ENCODE measurements around the gene EFNA5. TPM values are rescaled to one million over a fixed set of nuclear protein-coding genes. Genes with fewer than 3 reads are reported as not detected.

The EFNA5 gene
- total and polyA plus RNA-seq, 2 experiments from 2014 or later: 7.5 to 10.1 TPM

DNA sequence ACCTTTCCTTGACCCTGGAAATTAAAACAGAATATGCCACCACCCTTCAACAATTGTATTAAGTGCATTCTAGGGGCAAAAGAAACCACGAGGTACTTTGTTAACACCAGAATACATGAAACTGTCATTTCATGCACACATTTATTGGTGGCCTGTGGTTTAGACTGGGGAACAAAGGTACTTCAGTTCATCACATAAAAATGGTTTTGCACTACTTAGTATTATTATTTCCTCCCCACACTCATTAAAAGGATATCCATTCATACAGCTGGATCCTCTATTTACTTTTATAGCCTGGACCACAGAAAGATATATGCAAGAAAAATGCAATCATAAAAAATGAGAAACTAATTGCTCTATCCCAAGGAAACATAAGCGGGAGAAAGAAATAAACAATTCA lies 230.9 kb downstream of the EFNA5 start:
- H3K36me3 Mint-ChIP-seq (ENCODE audit: low read depth): peaks cover 4% of the 10 kb centered on the region; the same call in 1 of the 3 replicates
- Histone ChIP-seq H3K79me2 (replicated peaks; ENCODE audit: insufficient read depth) (no peaks in the 10 kb centered on the region), H3K9me2 (ENCODE audit: insufficient read depth) (no peaks in the 10 kb centered on the region), H3K36me3 (ENCODE audit: insufficient read depth) (no peaks in the 10 kb centered on the region), H3K27me3 (ENCODE audit: insufficient read depth) (no peaks in the 10 kb centered on the region), H3K27ac (ENCODE audit: low read depth) (no peak overlapping the region), H3K4me3 (no peak overlapping the region), H3K4me2 (no peak overlapping the region), H2AFZ (no peak overlapping the region), H3K4me1 (ENCODE audit: insufficient read depth) (peaks cover 19% of the 10 kb centered on the region; the same call in 1 of the 2 replicates), H4K20me1 (replicated peaks; ENCODE audit: insufficient read depth) (no peaks in the 10 kb centered on the region), H3F3A (replicated peaks; ENCODE audit: low read depth) (no peaks in the 10 kb centered on the region)
- H3K4me1 Mint-ChIP-seq: peaks cover 26% of the 10 kb centered on the region
- no peak overlapping the region for H3K27ac Mint-ChIP-seq
- TF ChIP-seq CREB1 (CRISPR knock-in tag; IDR thresholded peaks at IDR 0.05; ENCODE audit: low read depth): no peak
- no peak for TF ChIP-seq EZH2 (IDR thresholded peaks at IDR 0.05; ENCODE audit: low read depth, unreplicated experiment)
- TF ChIP-seq, protein P1, sequence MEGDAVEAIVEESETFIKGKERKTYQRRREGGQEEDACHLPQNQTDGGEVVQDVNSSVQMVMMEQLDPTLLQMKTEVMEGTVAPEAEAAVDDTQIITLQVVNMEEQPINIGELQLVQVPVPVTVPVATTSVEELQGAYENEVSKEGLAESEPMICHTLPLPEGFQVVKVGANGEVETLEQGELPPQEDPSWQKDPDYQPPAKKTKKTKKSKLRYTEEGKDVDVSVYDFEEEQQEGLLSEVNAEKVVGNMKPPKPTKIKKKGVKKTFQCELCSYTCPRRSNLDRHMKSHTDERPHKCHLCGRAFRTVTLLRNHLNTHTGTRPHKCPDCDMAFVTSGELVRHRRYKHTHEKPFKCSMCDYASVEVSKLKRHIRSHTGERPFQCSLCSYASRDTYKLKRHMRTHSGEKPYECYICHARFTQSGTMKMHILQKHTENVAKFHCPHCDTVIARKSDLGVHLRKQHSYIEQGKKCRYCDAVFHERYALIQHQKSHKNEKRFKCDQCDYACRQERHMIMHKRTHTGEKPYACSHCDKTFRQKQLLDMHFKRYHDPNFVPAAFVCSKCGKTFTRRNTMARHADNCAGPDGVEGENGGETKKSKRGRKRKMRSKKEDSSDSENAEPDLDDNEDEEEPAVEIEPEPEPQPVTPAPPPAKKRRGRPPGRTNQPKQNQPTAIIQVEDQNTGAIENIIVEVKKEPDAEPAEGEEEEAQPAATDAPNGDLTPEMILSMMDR (conservative IDR thresholded peaks at IDR 0.05; ENCODE audit: low read depth in 2 of 2): no peak
- TF ChIP-seq EZH2phosphoT487 (IDR thresholded peaks at IDR 0.05; ENCODE audit: unreplicated experiment): no peak
- no peak for TF ChIP-seq JUNB (IDR thresholded peaks at IDR 0.05; ENCODE audit: unreplicated experiment)
- TF ChIP-seq, protein P2, sequence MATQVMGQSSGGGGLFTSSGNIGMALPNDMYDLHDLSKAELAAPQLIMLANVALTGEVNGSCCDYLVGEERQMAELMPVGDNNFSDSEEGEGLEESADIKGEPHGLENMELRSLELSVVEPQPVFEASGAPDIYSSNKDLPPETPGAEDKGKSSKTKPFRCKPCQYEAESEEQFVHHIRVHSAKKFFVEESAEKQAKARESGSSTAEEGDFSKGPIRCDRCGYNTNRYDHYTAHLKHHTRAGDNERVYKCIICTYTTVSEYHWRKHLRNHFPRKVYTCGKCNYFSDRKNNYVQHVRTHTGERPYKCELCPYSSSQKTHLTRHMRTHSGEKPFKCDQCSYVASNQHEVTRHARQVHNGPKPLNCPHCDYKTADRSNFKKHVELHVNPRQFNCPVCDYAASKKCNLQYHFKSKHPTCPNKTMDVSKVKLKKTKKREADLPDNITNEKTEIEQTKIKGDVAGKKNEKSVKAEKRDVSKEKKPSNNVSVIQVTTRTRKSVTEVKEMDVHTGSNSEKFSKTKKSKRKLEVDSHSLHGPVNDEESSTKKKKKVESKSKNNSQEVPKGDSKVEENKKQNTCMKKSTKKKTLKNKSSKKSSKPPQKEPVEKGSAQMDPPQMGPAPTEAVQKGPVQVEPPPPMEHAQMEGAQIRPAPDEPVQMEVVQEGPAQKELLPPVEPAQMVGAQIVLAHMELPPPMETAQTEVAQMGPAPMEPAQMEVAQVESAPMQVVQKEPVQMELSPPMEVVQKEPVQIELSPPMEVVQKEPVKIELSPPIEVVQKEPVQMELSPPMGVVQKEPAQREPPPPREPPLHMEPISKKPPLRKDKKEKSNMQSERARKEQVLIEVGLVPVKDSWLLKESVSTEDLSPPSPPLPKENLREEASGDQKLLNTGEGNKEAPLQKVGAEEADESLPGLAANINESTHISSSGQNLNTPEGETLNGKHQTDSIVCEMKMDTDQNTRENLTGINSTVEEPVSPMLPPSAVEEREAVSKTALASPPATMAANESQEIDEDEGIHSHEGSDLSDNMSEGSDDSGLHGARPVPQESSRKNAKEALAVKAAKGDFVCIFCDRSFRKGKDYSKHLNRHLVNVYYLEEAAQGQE (IDR thresholded peaks at IDR 0.05; ENCODE audit: unreplicated experiment): no peak
- no peaks in the 10 kb centered on the region for H3K9me3 Mint-ChIP-seq
- DNase-seq (ENCODE audit: low spot score) (no peak), ATAC-seq (no peak)
- H3K4me3 Mint-ChIP-seq: no peak overlapping the region
- H3K27me3 Mint-ChIP-seq (ENCODE audit: insufficient read depth, low read depth, poor library complexity): no peaks in the 10 kb centered on the region

DNA sequence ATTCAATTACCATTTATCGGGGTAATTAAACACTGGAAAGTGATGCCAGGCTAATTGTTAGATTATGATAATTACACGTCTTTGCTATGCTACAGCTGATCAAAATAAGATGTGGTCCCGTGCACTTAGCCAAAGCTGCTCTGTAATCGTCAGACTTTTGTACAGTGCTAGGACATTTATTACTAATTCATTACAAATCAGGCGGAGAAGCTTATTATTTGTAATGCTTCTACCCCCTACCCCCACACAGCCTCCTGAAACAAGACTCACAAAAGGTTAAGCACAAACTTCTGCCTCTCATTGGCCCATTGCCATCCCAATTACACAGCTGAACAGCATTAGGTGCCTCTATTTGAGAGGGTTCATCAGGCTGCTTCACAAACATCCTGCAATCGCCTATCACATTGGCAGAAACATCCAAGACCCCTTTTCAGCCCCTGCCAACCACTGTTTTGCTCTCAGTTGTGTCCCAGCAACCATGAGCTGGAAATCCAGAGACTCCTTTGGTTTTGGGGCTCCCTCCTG lies 232.7 kb downstream of the EFNA5 start:
- Mint-ChIP-seq H3K27ac (no peak overlapping the region), H3K9me3 (no peaks in the 10 kb centered on the region), H3K36me3 (ENCODE audit: low read depth) (peaks cover 4% of the 10 kb centered on the region; the same call in 1 of the 3 replicates), H3K27me3 (ENCODE audit: insufficient read depth, low read depth, poor library complexity) (no peaks in the 10 kb centered on the region), H3K4me1 (peaks cover 13% of the 10 kb centered on the region; the same call in 2 of the 3 replicates), H3K4me3 (no peak overlapping the region)
- Histone ChIP-seq H3K79me2 (replicated peaks; ENCODE audit: insufficient read depth) (no peaks in the 10 kb centered on the region), H2AFZ (no peak overlapping the region), H3K4me1 (ENCODE audit: insufficient read depth) (peaks cover 11% of the 10 kb centered on the region; the same call in 1 of the 2 replicates), H3K27ac (ENCODE audit: low read depth) (no peak overlapping the region), H3F3A (replicated peaks; ENCODE audit: low read depth) (no peaks in the 10 kb centered on the region), H3K27me3 (ENCODE audit: insufficient read depth) (no peaks in the 10 kb centered on the region), H3K9me2 (ENCODE audit: insufficient read depth) (no peaks in the 10 kb centered on the region), H3K36me3 (ENCODE audit: insufficient read depth) (no peaks in the 10 kb centered on the region), H3K4me3 (no peak overlapping the region), H4K20me1 (replicated peaks; ENCODE audit: insufficient read depth) (no peaks in the 10 kb centered on the region), H3K4me2 (no peak overlapping the region)
- DNase-seq (ENCODE audit: low spot score): no peak
- TF ChIP-seq NANOG (IDR thresholded peaks at IDR 0.05; ENCODE audit: borderline replicate concordance): no peak
- TF ChIP-seq CREB1 (CRISPR knock-in tag; IDR thresholded peaks at IDR 0.05; ENCODE audit: low read depth): no peak
- TF ChIP-seq, protein P1 (conservative IDR thresholded peaks at IDR 0.05; ENCODE audit: low read depth in 2 of 2): no peak
- TF ChIP-seq EZH2phosphoT487 (IDR thresholded peaks at IDR 0.05; ENCODE audit: unreplicated experiment): no peak
- no peak for TF ChIP-seq ZNF114 (CRISPR knock-in tag; IDR thresholded peaks at IDR 0.05)
- TF ChIP-seq, protein P3, sequence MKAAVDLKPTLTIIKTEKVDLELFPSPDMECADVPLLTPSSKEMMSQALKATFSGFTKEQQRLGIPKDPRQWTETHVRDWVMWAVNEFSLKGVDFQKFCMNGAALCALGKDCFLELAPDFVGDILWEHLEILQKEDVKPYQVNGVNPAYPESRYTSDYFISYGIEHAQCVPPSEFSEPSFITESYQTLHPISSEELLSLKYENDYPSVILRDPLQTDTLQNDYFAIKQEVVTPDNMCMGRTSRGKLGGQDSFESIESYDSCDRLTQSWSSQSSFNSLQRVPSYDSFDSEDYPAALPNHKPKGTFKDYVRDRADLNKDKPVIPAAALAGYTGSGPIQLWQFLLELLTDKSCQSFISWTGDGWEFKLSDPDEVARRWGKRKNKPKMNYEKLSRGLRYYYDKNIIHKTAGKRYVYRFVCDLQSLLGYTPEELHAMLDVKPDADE (IDR thresholded peaks at IDR 0.05): no peak
- no peak for TF ChIP-seq JUNB (IDR thresholded peaks at IDR 0.05; ENCODE audit: unreplicated experiment)
- TF ChIP-seq, protein P2 (IDR thresholded peaks at IDR 0.05; ENCODE audit: unreplicated experiment): no peak
- no peak for ATAC-seq
